ENCODE measurements around the gene TMEM80.
A peak's percentile ranks its signal among the peaks of the same experiment; 100 is the strongest.

TMEM80 gene

GRCh38 chr11:746289-747157 is 50.9 kb downstream of the TMEM80 start:
- DNase-seq (ENCODE audit: low spot score), result peak; percentile 83

- peak; percentile 89 for DNase-seq (ENCODE audit: low spot score)
Observed at GRCh38 chr11:747158-748006, 51.8 kb downstream of the TMEM80 start, which contains the start of gene TALDO1. TSS of gene TALDO1 (plus strand) at chr11:747464. CDS start at chr11:747482, 18 bp downstream.

- DNase-seq (ENCODE audit: low spot score), result no peak
Observed at GRCh38 chr11:748007-748359, 52.4 kb downstream of the TMEM80 start.

GRCh38 chr11:749731-750130 is 54.1 kb downstream of the TMEM80 start:
- DNase-seq (ENCODE audit: low spot score), result no peak

Measured in globus pallidus (tissue), 1 donor.